H1 (cell line): ENCODE results near the gene TRIM22. TPM values are rescaled to one million over a fixed set of nuclear protein-coding genes. Genes with fewer than 3 reads are reported as not detected.

ENCODE experiments used
- CTCF ChIA-PET: fragments of 300-600 bp; sonication (Branson Sonifier 250); formaldehyde crosslinking; loops from one replicate; lab custom pipeline; 2021; ENCODE audit not compliant: partially characterized antibody; lab: Charles Lee
- POLR2A ChIA-PET: fragments of 300-600 bp; sonication (Branson Sonifier 250); formaldehyde crosslinking; loops from one replicate; lab custom pipeline; 2021; ENCODE audit warnings: inconsistent platforms; ENCODE audit not compliant: partially characterized antibody; lab: Charles Lee
- DNase-seq, 2 experiments: peaks; one replicate each; pipeline versions ENCODE4 v3.0.0 to v3.0.0-alpha.2; 2010 to 2022; ENCODE audit warnings: low spot score in 2 of 2, low read depth in 1 of 2, mixed read lengths in 1 of 2
- FAIRE-seq: peaks from 2 replicates; lab custom pipeline; 2011; peaks lifted over from hg19 to GRCh38; lab: Jason Lieb, UNC
- H2AFZ ChIP-seq: 2 replicates; pipeline ENCODE4 v1.8.1; 2012; ENCODE audit warnings: low read length, inconsistent platforms
- H2AK5ac ChIP-seq: 2 replicates; pipeline ENCODE4 v1.6.1; 2013; ENCODE audit warnings: low read depth, low read length
- H2BK120ac ChIP-seq: replicated peaks from 2 replicates; pipeline ENCODE3; 2013; ENCODE audit warnings: low read depth, low read length, inconsistent platforms
- H2BK12ac ChIP-seq: 2 replicates; pipeline ENCODE4 v1.6.1; 2013; ENCODE audit warnings: low read depth, low read length
- H2BK15ac ChIP-seq: 2 replicates; pipeline ENCODE4 v1.6.1; 2013; ENCODE audit warnings: low read length
- H2BK20ac ChIP-seq: 2 replicates; pipeline ENCODE4 v1.6.1; 2013; ENCODE audit warnings: low read length
- H2BK5ac ChIP-seq: 2 replicates; pipeline ENCODE4 v1.6.1; 2013; ENCODE audit warnings: low read depth, low read length
- H3K14ac ChIP-seq: 2 replicates; pipeline ENCODE4 v1.6.1; 2013; ENCODE audit warnings: inconsistent platforms; ENCODE audit not compliant: insufficient read length
- H3K18ac ChIP-seq: 2 replicates; pipeline ENCODE4 v1.6.1; 2013; ENCODE audit warnings: low read length; ENCODE audit errors: extremely low read depth
- H3K23ac ChIP-seq: 2 replicates; pipeline ENCODE4 v1.6.1; 2013; ENCODE audit warnings: inconsistent platforms; ENCODE audit not compliant: insufficient read length
- H3K23me2 ChIP-seq: 2 replicates; pipeline ENCODE4 v1.6.1; 2013; ENCODE audit warnings: low read depth, low read length
- H3K27ac ChIP-seq: 2 replicates; pipeline ENCODE4 v1.6.1; 2011; ENCODE audit warnings: low read depth, low read length, inconsistent platforms
- H3K27me3 ChIP-seq, 4 experiments: replicated peaks in 1 of 4; 1 replicate in 1 of 4; 2 replicates in 3 of 4; pipeline versions ENCODE4 v1.6.1 to v1.8.1; 2011 to 2013; ENCODE audit warnings: low read length in 3 of 4, mild to moderate bottlenecking in 3 of 4, inconsistent platforms in 2 of 4, mixed read lengths in 2 of 4, moderate library complexity in 1 of 4; ENCODE audit not compliant: control insufficient read depth in 3 of 4, insufficient read depth in 3 of 4; ENCODE audit errors: extremely low read depth in 1 of 4
- H3K36me3 ChIP-seq, 4 experiments: 2 replicates each; pipeline versions ENCODE4 v1.6.1 to v1.8.1; 2011 to 2013; ENCODE audit warnings: mild to moderate bottlenecking in 4 of 4, low read length in 3 of 4, moderate library complexity in 2 of 4, control low read depth in 1 of 4, inconsistent platforms in 1 of 4; ENCODE audit not compliant: insufficient read depth in 4 of 4, control insufficient read depth in 2 of 4
- H3K4ac ChIP-seq: replicated peaks from 2 replicates; pipeline ENCODE3; 2013; ENCODE audit warnings: low read length, low read depth, mixed read lengths, inconsistent platforms; ENCODE audit not compliant: insufficient read length
- H3K4me1 ChIP-seq, 4 experiments: replicated peaks in 1 of 4; 1 replicate in 1 of 4; 2 replicates in 3 of 4; pipeline versions ENCODE4 v1.6.1 to v1.8.1; 2011 to 2013; ENCODE audit warnings: low read length in 3 of 4, inconsistent platforms in 2 of 4, mixed read lengths in 1 of 4; ENCODE audit not compliant: insufficient read depth in 4 of 4, control insufficient read depth in 3 of 4
- H3K4me2 ChIP-seq, 2 experiments: 2 replicates each; pipeline versions ENCODE4 v1.6.1 to v1.8.1; 2011 to 2013; ENCODE audit warnings: low read depth in 2 of 2, low read length in 2 of 2, control low read depth in 1 of 2, inconsistent platforms in 1 of 2, mild to moderate bottlenecking in 1 of 2; ENCODE audit not compliant: insufficient read depth in 1 of 2
- H3K4me3 ChIP-seq, 4 experiments: fragments of 200-600, 300-600 bp in 1 of 4; sonication (generic), shearing (Covaris generic), sonication (Bioruptor Twin) in 1 of 4; 2 replicates each; pipeline versions ENCODE4 v1.5.1 to v1.8.1; 2011 to 2016; ENCODE audit warnings: low read length in 4 of 4, low read depth in 3 of 4, control low read depth in 2 of 4, inconsistent platforms in 2 of 4, mild to moderate bottlenecking in 2 of 4, mixed read lengths in 1 of 4, moderate library complexity in 1 of 4; ENCODE audit not compliant: insufficient read depth in 2 of 4; ENCODE audit errors: extremely low read depth in 1 of 4
- H3K56ac ChIP-seq: replicated peaks from 2 replicates; pipeline ENCODE3; 2013; ENCODE audit warnings: low read depth, mild to moderate bottlenecking, mixed read lengths, low read length, inconsistent platforms; ENCODE audit not compliant: insufficient read length
- H3K79me1 ChIP-seq: 2 replicates; pipeline ENCODE4 v1.6.1; 2013; ENCODE audit warnings: low read depth, low read length, control low read depth
- H3K79me2 ChIP-seq, 2 experiments: 2 replicates each; pipeline versions ENCODE4 v1.6.1 to v1.8.1; 2012 to 2013; ENCODE audit warnings: low read length in 2 of 2, mild to moderate bottlenecking in 2 of 2, inconsistent platforms in 1 of 2; ENCODE audit not compliant: insufficient read depth in 2 of 2, control insufficient read depth in 1 of 2
- H3K9ac ChIP-seq, 4 experiments: replicated peaks in 1 of 4; 1 replicate in 1 of 4; 2 replicates in 3 of 4; pipeline versions ENCODE4 v1.6.1 to v1.8.1; 2011 to 2013; ENCODE audit warnings: low read depth in 3 of 4, low read length in 3 of 4, control low read depth in 2 of 4, mild to moderate bottlenecking in 2 of 4, moderate library complexity in 2 of 4, inconsistent platforms in 1 of 4; ENCODE audit errors: extremely low read depth in 1 of 4
- H3K9me3 ChIP-seq, 2 experiments: 2 replicates each; pipeline versions ENCODE4 v1.6.1 to v1.8.1; 2012 to 2013; ENCODE audit warnings: mild to moderate bottlenecking in 2 of 2, moderate library complexity in 2 of 2, control low read depth in 1 of 2, inconsistent platforms in 1 of 2, low read depth in 1 of 2, low read length in 1 of 2, mixed read lengths in 1 of 2; ENCODE audit not compliant: insufficient read depth in 2 of 2
- H4K20me1 ChIP-seq, 2 experiments: replicated peaks in 1 of 2; 2 replicates each; pipeline versions ENCODE3 to v1.8.1; 2011 to 2013; ENCODE audit warnings: inconsistent platforms in 2 of 2, low read length in 2 of 2, mild to moderate bottlenecking in 1 of 2; ENCODE audit not compliant: insufficient read depth in 2 of 2, control insufficient read depth in 1 of 2
- H4K5ac ChIP-seq: 2 replicates; pipeline ENCODE4 v1.6.1; 2013; ENCODE audit warnings: low read length, low read depth, mixed read lengths, inconsistent platforms; ENCODE audit not compliant: insufficient read length
- H4K8ac ChIP-seq: 2 replicates; pipeline ENCODE4 v1.8.0; 2013; ENCODE audit warnings: mild to moderate bottlenecking, moderate library complexity, low read length, inconsistent platforms; ENCODE audit not compliant: insufficient read depth; ENCODE audit errors: extremely low read depth
- H4K91ac ChIP-seq: replicated peaks from 2 replicates; pipeline ENCODE3; 2013; ENCODE audit warnings: low read length, mixed read lengths, inconsistent platforms; ENCODE audit not compliant: insufficient read length
- BRCA1 ChIP-seq: IDR thresholded peaks from 2 replicates; pipeline ENCODE4 v1.6.1; 2012; ENCODE audit warnings: low read depth, low read length, improper control_type of control experiment
- EGR1 ChIP-seq: IDR thresholded peaks from 2 replicates; pipeline ENCODE4 v1.6.1; 2011; ENCODE audit warnings: low read depth, low read length, borderline replicate concordance
- RNF2 ChIP-seq: fragments of 200-900, 300-1000 bp; sonication (generic); IDR thresholded peaks from 2 replicates; pipeline ENCODE4 v1.7.1; 2016; ENCODE audit warnings: borderline replicate concordance, low read depth, mild to moderate bottlenecking, antibody characterized with exemption, low read length; ENCODE audit not compliant: poor library complexity, severe bottlenecking; ENCODE audit errors: missing control alignments
- TBP ChIP-seq: IDR thresholded peaks from 2 replicates; pipeline ENCODE4 v1.6.1; 2011; ENCODE audit warnings: low read depth, low read length, improper control_type of control experiment
- WGBS, 2 experiments: shearing (Covaris generic) in 1 of 2; methylation state at CpG; one replicate each; pipeline versions ENCODE4 v1.1.6 to v1.1.7; 2013 to 2015; ENCODE audit warnings: low lambda C conversion rate in 2 of 2, mixed read lengths in 2 of 2, inconsistent platforms in 1 of 2, low coverage in 1 of 2, missing lambda C conversion rate in 1 of 2; ENCODE audit not compliant: insufficient replicate concordance in 2 of 2, insufficient coverage in 1 of 2, insufficient read length in 1 of 2; ENCODE audit errors: extremely low coverage in 1 of 2, missing lambda C conversion rate in 1 of 2; 5-methylcytosine and 5-hydroxymethylcytosine counted together
- polyA plus RNA-seq, 7 experiments: library from polyadenylated mRNA; depleted of rRNA in 3 of 7; stranded (reverse) in 5 of 7; unstranded in 2 of 7; fragments of >200 nt in 5 of 7; fragments of 200-250 nt in 2 of 7; gene quantifications; 1 replicate in 5 of 7; 2 replicates in 1 of 7; 4 replicates in 1 of 7; pipeline versions ENCODE4 v1.2.1 to v1.2.3, GENCODE V29; 2011 to 2013; ENCODE audit warnings: missing spikeins in 2 of 7, mixed read lengths in 2 of 7
- total RNA-seq: library from RNA; stranded (reverse); fragmentation: NEBNext Ultra II Directional; extraction: Animal tissue kit (Norgen Biotek cat#: 25700); gene quantifications from 2 replicates; pipeline ENCODE4 v1.2.1, GENCODE V29; 2021

TRIM22 gene
- total and polyA plus RNA-seq, 2 of the 8 experiments (the other 6 are each of a cell fraction or from before 2014, with no cell fraction given) = 56.0 to 82.7 TPM

DNA sequence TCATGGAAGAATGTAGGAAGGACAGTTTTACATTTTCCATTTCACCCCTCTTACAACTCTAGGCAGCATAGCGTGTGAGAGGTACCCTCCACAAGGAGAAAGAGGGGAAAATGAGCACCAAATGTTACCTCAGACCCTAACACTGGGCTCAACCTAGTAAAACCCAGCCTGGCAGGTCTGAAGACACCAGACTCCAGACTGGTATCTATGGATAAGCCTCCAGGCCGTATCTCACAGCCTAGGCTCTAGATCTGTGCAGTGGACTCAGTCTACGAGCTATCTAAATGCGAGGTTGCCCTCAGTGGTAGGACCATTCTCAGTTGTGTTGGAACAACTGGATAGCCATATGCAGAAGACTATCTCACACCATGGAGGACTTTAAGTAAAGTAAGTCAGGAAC is 15.2 kb upstream of the TRIM22 start:
- H3K4me1 ChIP-seq = no peaks in the 10 kb centered on the region
- no peak overlapping the region for H2BK15ac ChIP-seq
- H4K91ac ChIP-seq = no peak overlapping the region
- no peak overlapping the region for H3K18ac ChIP-seq
- peaks cover 0 to 2% of the 10 kb centered on the region in 2 experiments; a peak in 2 of 4 replicates for H3K9me3 ChIP-seq
- H3K4me2 ChIP-seq = no peak overlapping the region
- H3K79me1 ChIP-seq = no peaks in the 10 kb centered on the region
- H2BK20ac ChIP-seq = no peak overlapping the region
- no peak overlapping the region for H2AFZ ChIP-seq
- POLR2A ChIA-PET = no interaction called here
- peaks cover 7 to 31% (median 19%) of the 10 kb centered on the region in 4 experiments for H3K36me3 ChIP-seq
- H3K9ac ChIP-seq = no peak overlapping the region
- no peak overlapping the region for H3K4me3 ChIP-seq
- H3K14ac ChIP-seq = no peak overlapping the region
- DNase-seq (no peak), FAIRE-seq (no peak)
- H4K20me1 ChIP-seq = no peaks in the 10 kb centered on the region
- no peaks in the 10 kb centered on the region for H3K79me2 ChIP-seq
- no peak overlapping the region for H3K23ac ChIP-seq
- no peak overlapping the region for H2BK120ac ChIP-seq
- no peak overlapping the region for H2AK5ac ChIP-seq
- no peak overlapping the region for H2BK12ac ChIP-seq
- no peak overlapping the region for H3K4ac ChIP-seq
- no peaks in the 10 kb centered on the region for H3K23me2 ChIP-seq
- H3K56ac ChIP-seq = no peak overlapping the region
- CTCF ChIA-PET = interaction anchor here (0.7 to 0.9 kb wide), 3 partner anchors 38 to 689 kb away, joined by 3 to 5 read pairs (median 5); no protein-coding TSS in a partner anchor
- TF ChIP-seq RNF2 = no peak
- no peak for TF ChIP-seq EGR1
- no peak for TF ChIP-seq TBP
- no peak for TF ChIP-seq BRCA1
- no peak overlapping the region for H2BK5ac ChIP-seq
- H4K8ac ChIP-seq = no peak overlapping the region
- H4K5ac ChIP-seq = no peak overlapping the region
- H3K27ac ChIP-seq = no peak overlapping the region
- no peaks in the 10 kb centered on the region for H3K27me3 ChIP-seq
- 90% methylated on average over 4 of the region's 4 CpGs; no CpG with 5 or more reads in 1 of the 2 experiments for WGBS, 2 experiments
